Fibroblast of pulmonary artery (primary cell): ENCODE data around the gene SUPT16H.
A peak's percentile ranks its signal among the peaks of the same experiment; 100 is the strongest.

ENCODE experiments used
- DNase-seq: peaks from one replicate; pipeline ENCODE4 v3.0.0-alpha.2; 2010; ENCODE audit warnings: low read depth
- H3K4me3 ChIP-seq: replicated peaks from 2 replicates; pipeline ENCODE4 v1.5.1; 2011; ENCODE audit warnings: low read depth, mild to moderate bottlenecking, control low read depth, low read length, moderate library complexity
- CTCF ChIP-seq: IDR thresholded peaks from 2 replicates; pipeline ENCODE4 v1.5.1; 2011; ENCODE audit warnings: mild to moderate bottlenecking, control low read depth, low read length, inconsistent platforms; ENCODE audit errors: missing control alignments

Gene SUPT16H

GRCh38 chr14:21317398-21317797, 66.4 kb downstream of the SUPT16H start:
- TF ChIP-seq CTCF: no peak
- DNase-seq: no peak
- no peak overlapping the region for H3K4me3 ChIP-seq

- TF ChIP-seq CTCF: no peak
- DNase-seq: no peak
- H3K4me3 ChIP-seq: no peak overlapping the region
Measured at GRCh38 chr14:21313512-21313911, 70.3 kb downstream of the SUPT16H start.

GRCh38 chr14:21311614-21312013, 72.2 kb downstream of the SUPT16H start:
- H3K4me3 ChIP-seq: no peak overlapping the region
- no peak for DNase-seq
- TF ChIP-seq CTCF: no peak

- H3K4me3 ChIP-seq: no peak overlapping the region
- DNase-seq: no peak
- TF ChIP-seq CTCF: no peak
Measured at GRCh38 chr14:21309956-21310355, 73.9 kb downstream of the SUPT16H start.

DNA sequence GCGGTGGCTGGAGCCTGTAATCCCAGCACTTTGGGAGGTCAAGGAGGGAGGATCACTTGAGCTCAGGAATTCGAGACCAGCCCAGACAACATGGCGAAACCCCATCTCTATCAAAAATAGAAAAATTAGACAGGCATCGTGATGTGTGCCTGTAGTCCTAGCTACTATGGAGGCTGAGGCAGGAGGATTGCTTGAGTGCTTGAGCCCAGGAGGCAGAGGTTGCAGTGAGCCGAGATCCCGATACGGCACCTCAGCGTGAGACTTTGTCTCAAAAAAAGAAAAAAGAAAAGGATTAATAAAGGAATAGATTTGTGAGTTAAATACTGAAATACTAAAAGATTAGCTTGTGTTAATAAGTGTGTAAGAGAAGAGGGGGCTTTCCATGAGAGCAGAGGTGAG, 74.6 kb downstream of the SUPT16H start:
- DNase-seq: no peak

GRCh38 chr14:21308479-21309237, 75.2 kb downstream of the SUPT16H start:
- peak overlapping the region; percentile 45 for H3K4me3 ChIP-seq
- peak; percentile 77 for DNase-seq
- no peak for TF ChIP-seq CTCF

More for the DNA sequence above, 74.6 kb downstream of the SUPT16H start:
- peak overlapping the region; percentile 45 for H3K4me3 ChIP-seq
- TF ChIP-seq CTCF: no peak

GRCh38 chr14:21308132-21308478, 75.7 kb downstream of the SUPT16H start:
- no peak overlapping the region for H3K4me3 ChIP-seq
- no peak for TF ChIP-seq CTCF
- DNase-seq: no peak
